HepG2 (cell line): ENCODE data around the gene SNRNP48. TPM values are rescaled to one million over a fixed set of nuclear protein-coding genes. Genes with fewer than 3 reads are reported as not detected.

Source experiments
- CAMTA2 ChIP-seq: sonication (generic); formaldehyde crosslinking; IDR thresholded peaks from 2 replicates; pipeline ENCODE4 v1.4.0; 2020; ENCODE audit warnings: mild to moderate bottlenecking, missing genetic modification reagents, borderline replicate concordance
- CBX5 ChIP-seq: sonication (generic); formaldehyde crosslinking; IDR thresholded peaks from 2 replicates; pipeline ENCODE4 v1.4.0; 2020; ENCODE audit warnings: missing genetic modification reagents, borderline replicate concordance
- CREB3 ChIP-seq: sonication (generic); formaldehyde crosslinking; IDR thresholded peaks from 2 replicates; pipeline ENCODE4 v1.5.0; 2020; ENCODE audit warnings: missing genetic modification reagents
- CREM ChIP-seq, 2 experiments: sonication (generic) in 1 of 2; formaldehyde crosslinking in 1 of 2; IDR thresholded peaks; 2 replicates each; pipeline versions ENCODE4 v1.4.0 to v1.6.1; 2016 to 2020; ENCODE audit warnings: antibody characterized with exemption in 1 of 2, mild to moderate bottlenecking in 1 of 2, missing genetic modification reagents in 1 of 2
- ESRRA ChIP-seq: sonication (generic); formaldehyde crosslinking; IDR thresholded peaks from 2 replicates; pipeline ENCODE4 v1.5.1; 2020; ENCODE audit warnings: mild to moderate bottlenecking, low read depth, missing genetic modification reagents
- GMEB2 ChIP-seq: IDR thresholded peaks from 2 replicates; pipeline ENCODE4 v1.6.1; 2016; ENCODE audit warnings: missing biosample characterization, missing genetic modification reagents, low read depth
- GTF2F1 ChIP-seq: fragments of 150-350 bp; IDR thresholded peaks from 2 replicates; pipeline ENCODE4 v1.6.1; 2014; ENCODE audit warnings: low read length
- HOXA3 ChIP-seq: sonication (generic); formaldehyde crosslinking; IDR thresholded peaks from 2 replicates; pipeline ENCODE4 v1.5.0; 2020; ENCODE audit warnings: missing genetic modification reagents
- MYPOP ChIP-seq: sonication (generic); formaldehyde crosslinking; IDR thresholded peaks from 2 replicates; pipeline ENCODE4 v1.8.1; 2023; ENCODE audit warnings: mild to moderate bottlenecking, moderate library complexity, missing genetic modification reagents
- PHF8 ChIP-seq: sonication (generic); formaldehyde crosslinking; IDR thresholded peaks from 2 replicates; pipeline ENCODE4 v1.5.0; 2020; ENCODE audit warnings: missing genetic modification reagents
- SAP130 ChIP-seq: IDR thresholded peaks from 2 replicates; pipeline ENCODE4 v1.6.1; 2016; ENCODE audit warnings: low read depth
- STAT6 ChIP-seq: sonication (generic); formaldehyde crosslinking; IDR thresholded peaks from 2 replicates; pipeline ENCODE4 v1.4.0; 2020; ENCODE audit warnings: missing genetic modification reagents, mild to moderate bottlenecking, borderline replicate concordance
- TBL1XR1 ChIP-seq: fragments of 150-350 bp; IDR thresholded peaks from 2 replicates; pipeline ENCODE4 v1.6.1; 2014; ENCODE audit warnings: borderline replicate concordance, low read length; ENCODE audit not compliant: partially characterized antibody
- TBX3 ChIP-seq: fragments of 450-650 bp; IDR thresholded peaks from 2 replicates; pipeline ENCODE4 v1.6.1; 2017; ENCODE audit warnings: antibody characterized with exemption, mild to moderate bottlenecking, inconsistent platforms, borderline replicate concordance
- ZNF121 ChIP-seq: sonication (generic); formaldehyde crosslinking; IDR thresholded peaks from 2 replicates; pipeline ENCODE4 v1.5.0; 2020; ENCODE audit warnings: mild to moderate bottlenecking, missing genetic modification reagents
- ZNF160 ChIP-seq: sonication (generic); formaldehyde crosslinking; IDR thresholded peaks from 2 replicates; pipeline ENCODE4 v1.8.0; 2022; ENCODE audit warnings: mild to moderate bottlenecking, inconsistent platforms, missing genetic modification reagents
- ZNF225 ChIP-seq: sonication (generic); formaldehyde crosslinking; IDR thresholded peaks from 2 replicates; pipeline ENCODE4 v1.4.0; 2020; ENCODE audit warnings: mild to moderate bottlenecking, missing genetic modification reagents
- ZNF337 ChIP-seq: sonication (generic); formaldehyde crosslinking; IDR thresholded peaks from 2 replicates; pipeline ENCODE4 v1.5.1; 2020; ENCODE audit warnings: missing genetic modification reagents, low read depth, mild to moderate bottlenecking, borderline replicate concordance
- ZNF431 ChIP-seq: sonication (generic); formaldehyde crosslinking; IDR thresholded peaks from 2 replicates; pipeline ENCODE4 v1.9.0; 2022; ENCODE audit warnings: missing genetic modification reagents, low read depth, mild to moderate bottlenecking, borderline replicate concordance
- ZNF678 ChIP-seq: sonication (generic); formaldehyde crosslinking; IDR thresholded peaks from 2 replicates; pipeline ENCODE4 v1.4.0; 2020; ENCODE audit warnings: mild to moderate bottlenecking, missing genetic modification reagents
- polyA plus RNA-seq, 8 experiments: library from polyadenylated mRNA; depleted of rRNA in 3 of 8; stranded (reverse) in 7 of 8; unstranded in 1 of 8; fragments of >200 nt; fragmentation: Illumina TruSeq in 4 of 8; extraction: Trizol in 4 of 8; gene quantifications; 2 replicates each; pipeline versions ENCODE4 v1.2.1 to v1.2.3, GENCODE V29; 2011 to 2016; ENCODE audit warnings: low read depth in 4 of 8, missing spikeins in 1 of 8, mixed read lengths in 1 of 8; ENCODE audit not compliant: insufficient read depth in 1 of 8
- total RNA-seq, 5 experiments: library from RNA; depleted of rRNA; stranded (reverse); fragments of >200 nt; fragmentation: Illumina TruSeq; extraction: Trizol; gene quantifications; 2 replicates each; pipeline ENCODE4 v1.2.3, GENCODE V29; 2016; ENCODE audit warnings: low read depth in 1 of 5
- TF ChIP-seq, protein P1 (sequence below): sonication (generic); formaldehyde crosslinking; IDR thresholded peaks from 2 replicates; pipeline ENCODE4 v1.4.0; 2020; ENCODE audit warnings: missing genetic modification reagents

SNRNP48 gene
- total and polyA plus RNA-seq, 2 of the 13 experiments (the other 11 are each of a cell fraction or from before 2014, with no cell fraction given): 17.5 to 47.5 TPM

GRCh38 chr6:7542874-7543624, 46.9 kb upstream of the SNRNP48 start (continued):
- TF ChIP-seq TBX3 (no peak), CBX5 (no peak), GMEB2 (CRISPR knock-in tag) (no peak), ZNF225 (CRISPR knock-in tag) (no peak), CREB3 (peak; percentile 82; the same call in 1 of the 2 replicates), GTF2F1 (no peak), ZNF337 (no peak), CAMTA2 (no peak), SAP130 (CRISPR knock-in tag) (peak; percentile 97), MYPOP (CRISPR knock-in tag) (peak; percentile 50; the same call in 1 of the 2 replicates), ZNF121 (CRISPR knock-in tag) (0 out of 2 replicates have a peak, but pooled peaks have one; percentile 18), PHF8 (CRISPR knock-in tag) (no peak; the same call in none of the 2 replicates), STAT6 (CRISPR knock-in tag) (0 out of 2 replicates have a peak, but pooled peaks have one; percentile 30), TBL1XR1 (no peak), HOXA3 (CRISPR knock-in tag) (peak; percentile 80), ZNF160 (CRISPR knock-in tag) (0 out of 2 replicates have a peak, but pooled peaks have one; percentile 46), CREM (IDR thresholded peaks at IDR 0.05) (peak; percentile 76; the same call in 1 of the 2 replicates), CREM (CRISPR knock-in tag; IDR thresholded peaks at IDR 0.05) (no peak), ESRRA (no peak), ZNF678 (CRISPR knock-in tag) (no peak), ZNF431 (CRISPR knock-in tag) (no peak)
- TF ChIP-seq, protein P1, sequence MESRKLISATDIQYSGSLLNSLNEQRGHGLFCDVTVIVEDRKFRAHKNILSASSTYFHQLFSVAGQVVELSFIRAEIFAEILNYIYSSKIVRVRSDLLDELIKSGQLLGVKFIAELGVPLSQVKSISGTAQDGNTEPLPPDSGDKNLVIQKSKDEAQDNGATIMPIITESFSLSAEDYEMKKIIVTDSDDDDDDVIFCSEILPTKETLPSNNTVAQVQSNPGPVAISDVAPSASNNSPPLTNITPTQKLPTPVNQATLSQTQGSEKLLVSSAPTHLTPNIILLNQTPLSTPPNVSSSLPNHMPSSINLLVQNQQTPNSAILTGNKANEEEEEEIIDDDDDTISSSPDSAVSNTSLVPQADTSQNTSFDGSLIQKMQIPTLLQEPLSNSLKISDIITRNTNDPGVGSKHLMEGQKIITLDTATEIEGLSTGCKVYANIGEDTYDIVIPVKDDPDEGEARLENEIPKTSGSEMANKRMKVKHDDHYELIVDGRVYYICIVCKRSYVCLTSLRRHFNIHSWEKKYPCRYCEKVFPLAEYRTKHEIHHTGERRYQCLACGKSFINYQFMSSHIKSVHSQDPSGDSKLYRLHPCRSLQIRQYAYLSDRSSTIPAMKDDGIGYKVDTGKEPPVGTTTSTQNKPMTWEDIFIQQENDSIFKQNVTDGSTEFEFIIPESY (CRISPR knock-in tag): 0 out of 2 replicates have a peak, but pooled peaks have one; percentile 33
